AG04449 (cell line): ENCODE measurements around the gene BCR.

ENCODE experiments used
- CTCF ChIA-PET: fragments of 350-600 bp; formaldehyde crosslinking; extraction: SDS; loops from one replicate; lab custom pipeline; 2021; ENCODE audit warnings: antibody characterized with exemption; lab: Yijun Ruan, JAX
- POLR2A ChIA-PET: fragments of 400-600, 350-600 bp; formaldehyde crosslinking; extraction: SDS; loops from one replicate; lab custom pipeline; 2020; ENCODE audit warnings: antibody characterized with exemption, inconsistent platforms; lab: Yijun Ruan, JAX
- DNase-seq: peaks from one replicate; pipeline ENCODE4 v3.0.0-alpha.2; 2010; ENCODE audit warnings: low read depth, low spot score
- H3K4me3 ChIP-seq: 2 replicates; pipeline ENCODE4 v1.5.1; 2011; ENCODE audit warnings: low read depth, mild to moderate bottlenecking, control low read depth, low read length
- TF ChIP-seq, protein P1 (sequence below): IDR thresholded peaks from one replicate; pipeline ENCODE4 v1.5.1; 2011; ENCODE audit warnings: mild to moderate bottlenecking, moderate library complexity, low read length, control low read depth, inconsistent platforms; ENCODE audit not compliant: insufficient read depth; ENCODE audit errors: missing control alignments

The BCR gene

DNA sequence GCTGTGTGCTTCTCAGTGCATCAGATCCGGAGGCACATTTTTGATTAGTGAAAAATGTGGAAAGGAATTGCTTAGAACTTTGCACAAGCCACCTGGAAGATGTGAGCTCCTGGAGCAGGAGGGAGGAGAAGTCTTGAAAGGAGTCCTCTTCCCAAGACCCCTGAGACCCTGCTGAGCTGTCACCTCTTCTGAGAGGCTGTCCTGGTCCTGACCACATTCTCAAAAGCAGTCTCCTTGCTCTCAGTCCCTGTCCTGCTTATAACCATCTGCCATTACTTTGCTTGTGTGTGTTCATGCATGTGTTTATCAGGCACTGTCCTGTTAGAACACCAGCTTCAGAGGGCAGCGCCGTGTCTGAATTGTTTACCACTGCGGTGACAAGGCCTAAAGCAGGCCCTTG lies 86.5 kb downstream of the BCR start:
- TF ChIP-seq, protein P1, sequence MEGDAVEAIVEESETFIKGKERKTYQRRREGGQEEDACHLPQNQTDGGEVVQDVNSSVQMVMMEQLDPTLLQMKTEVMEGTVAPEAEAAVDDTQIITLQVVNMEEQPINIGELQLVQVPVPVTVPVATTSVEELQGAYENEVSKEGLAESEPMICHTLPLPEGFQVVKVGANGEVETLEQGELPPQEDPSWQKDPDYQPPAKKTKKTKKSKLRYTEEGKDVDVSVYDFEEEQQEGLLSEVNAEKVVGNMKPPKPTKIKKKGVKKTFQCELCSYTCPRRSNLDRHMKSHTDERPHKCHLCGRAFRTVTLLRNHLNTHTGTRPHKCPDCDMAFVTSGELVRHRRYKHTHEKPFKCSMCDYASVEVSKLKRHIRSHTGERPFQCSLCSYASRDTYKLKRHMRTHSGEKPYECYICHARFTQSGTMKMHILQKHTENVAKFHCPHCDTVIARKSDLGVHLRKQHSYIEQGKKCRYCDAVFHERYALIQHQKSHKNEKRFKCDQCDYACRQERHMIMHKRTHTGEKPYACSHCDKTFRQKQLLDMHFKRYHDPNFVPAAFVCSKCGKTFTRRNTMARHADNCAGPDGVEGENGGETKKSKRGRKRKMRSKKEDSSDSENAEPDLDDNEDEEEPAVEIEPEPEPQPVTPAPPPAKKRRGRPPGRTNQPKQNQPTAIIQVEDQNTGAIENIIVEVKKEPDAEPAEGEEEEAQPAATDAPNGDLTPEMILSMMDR = no peak
- DNase-seq = no peak
- POLR2A ChIA-PET = no interaction called here
- CTCF ChIA-PET = interaction anchor here (1.6 to 6.0 kb wide), 3 partner anchors 15 to 92 kb away, joined by 4 to 31 read pairs (median 5); no protein-coding TSS in a partner anchor
- no peak overlapping the region for H3K4me3 ChIP-seq

DNA sequence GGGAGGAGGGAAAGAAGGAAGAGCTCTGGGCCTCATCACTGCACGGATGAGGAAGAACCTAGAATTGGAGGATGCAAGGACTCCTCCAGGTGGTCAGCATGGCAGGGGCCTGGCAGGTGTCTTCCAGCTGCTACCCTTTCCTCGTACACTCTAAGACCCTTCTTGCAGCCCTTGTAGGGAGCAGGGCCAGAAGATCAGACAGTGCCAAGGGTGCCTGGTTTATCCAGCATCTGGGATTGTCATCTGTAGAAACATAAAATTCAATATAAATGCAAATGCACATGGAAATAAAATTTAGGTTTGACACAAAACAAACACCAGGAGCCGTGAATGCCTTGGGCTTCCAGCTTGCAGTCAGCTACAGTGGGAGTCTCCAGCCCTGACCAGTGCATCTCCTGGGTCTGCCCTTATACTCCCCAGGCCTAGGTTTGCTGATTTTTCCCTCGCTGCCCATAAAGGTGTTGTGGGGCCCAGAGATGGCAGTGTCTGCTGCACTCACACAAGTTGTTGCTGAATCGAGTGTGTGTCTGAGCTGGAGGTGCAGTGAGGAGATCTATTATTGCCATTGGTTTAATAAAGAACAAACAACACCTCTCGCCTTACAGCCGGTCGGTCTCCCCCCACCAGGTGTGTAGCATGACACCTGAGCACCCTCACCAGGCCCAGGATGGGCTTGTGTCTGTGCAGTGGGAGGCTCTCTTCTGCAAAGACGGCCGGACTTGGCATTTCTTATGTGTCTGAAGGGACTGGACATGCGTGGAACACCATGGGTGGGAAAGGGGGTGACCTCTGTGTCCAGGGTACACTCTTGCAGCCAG lies 87.1 kb downstream of the BCR start:
- ChIA-PET POLR2A (no interaction called here), CTCF (interaction anchor here (1.1 to 6.0 kb wide), 4 partner anchors 15 to 93 kb away, joined by 3 to 31 read pairs (median 4); no protein-coding TSS in a partner anchor)
- TF ChIP-seq, protein P1 = no peak
- no peak for DNase-seq
- no peak overlapping the region for H3K4me3 ChIP-seq

DNA sequence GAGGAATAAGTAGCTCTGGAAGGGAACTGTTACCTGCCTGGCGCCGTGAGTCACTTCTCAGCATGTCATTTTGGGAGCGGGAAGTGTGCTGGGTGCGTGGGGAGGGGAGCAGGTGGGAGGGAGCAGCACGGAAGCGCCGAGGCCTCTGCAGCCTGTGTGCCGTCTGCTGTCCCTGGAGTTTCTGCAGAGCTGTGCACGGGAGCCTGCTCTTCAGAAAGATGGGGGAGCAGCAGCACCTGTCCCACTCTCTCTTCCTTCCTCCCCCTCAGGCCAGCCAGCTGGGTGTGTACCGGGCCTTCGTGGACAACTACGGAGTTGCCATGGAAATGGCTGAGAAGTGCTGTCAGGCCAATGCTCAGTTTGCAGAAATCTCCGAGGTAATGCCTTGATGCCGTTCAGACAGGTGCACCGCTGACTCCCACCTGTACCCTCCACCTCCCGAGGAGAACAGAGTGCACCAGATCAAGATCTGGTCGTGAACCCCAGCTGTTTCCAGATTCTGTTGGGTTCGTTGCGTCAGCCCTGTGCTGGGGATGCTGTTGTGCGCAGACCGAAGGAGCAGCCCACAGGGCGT lies 87.9 kb downstream of the BCR start:
- no peak overlapping the region for H3K4me3 ChIP-seq
- ChIA-PET CTCF (interaction anchor here (1.1 to 6.0 kb wide), 5 partner anchors 14 to 94 kb away, joined by 3 to 31 read pairs (median 4); no protein-coding TSS in a partner anchor), POLR2A (no interaction called here)
- TF ChIP-seq, protein P1 = no peak
- no peak for DNase-seq

DNA sequence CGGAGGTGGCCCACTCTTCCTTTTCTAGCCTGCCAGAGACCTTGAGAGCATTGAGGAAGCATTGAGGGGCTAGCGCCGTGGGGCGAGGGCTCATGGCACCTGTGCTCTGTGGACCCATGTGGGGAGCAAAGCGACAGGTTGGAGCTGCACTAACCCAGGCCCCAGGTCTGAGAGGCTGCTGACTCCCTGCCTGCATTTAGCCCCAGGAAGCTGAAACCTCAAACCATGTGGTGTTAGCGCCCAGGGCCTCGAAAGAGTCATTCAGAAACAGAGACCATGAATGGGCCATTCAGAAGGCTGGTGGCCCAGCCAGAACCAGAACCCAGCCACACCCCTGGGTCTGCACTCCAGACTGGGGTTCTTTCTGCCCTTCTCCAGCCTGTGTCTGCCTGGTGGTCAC lies 88.6 kb downstream of the BCR start:
- ChIA-PET POLR2A (no interaction called here), CTCF (interaction anchor here (1.3 to 34.4 kb wide), 3 partner anchors 13 to 90 kb away, joined by 3 to 953 read pairs (median 31); partner anchors contain the start of gene BCR)
- H3K4me3 ChIP-seq = no peak overlapping the region
- TF ChIP-seq, protein P1 = no peak
- DNase-seq = no peak

DNA sequence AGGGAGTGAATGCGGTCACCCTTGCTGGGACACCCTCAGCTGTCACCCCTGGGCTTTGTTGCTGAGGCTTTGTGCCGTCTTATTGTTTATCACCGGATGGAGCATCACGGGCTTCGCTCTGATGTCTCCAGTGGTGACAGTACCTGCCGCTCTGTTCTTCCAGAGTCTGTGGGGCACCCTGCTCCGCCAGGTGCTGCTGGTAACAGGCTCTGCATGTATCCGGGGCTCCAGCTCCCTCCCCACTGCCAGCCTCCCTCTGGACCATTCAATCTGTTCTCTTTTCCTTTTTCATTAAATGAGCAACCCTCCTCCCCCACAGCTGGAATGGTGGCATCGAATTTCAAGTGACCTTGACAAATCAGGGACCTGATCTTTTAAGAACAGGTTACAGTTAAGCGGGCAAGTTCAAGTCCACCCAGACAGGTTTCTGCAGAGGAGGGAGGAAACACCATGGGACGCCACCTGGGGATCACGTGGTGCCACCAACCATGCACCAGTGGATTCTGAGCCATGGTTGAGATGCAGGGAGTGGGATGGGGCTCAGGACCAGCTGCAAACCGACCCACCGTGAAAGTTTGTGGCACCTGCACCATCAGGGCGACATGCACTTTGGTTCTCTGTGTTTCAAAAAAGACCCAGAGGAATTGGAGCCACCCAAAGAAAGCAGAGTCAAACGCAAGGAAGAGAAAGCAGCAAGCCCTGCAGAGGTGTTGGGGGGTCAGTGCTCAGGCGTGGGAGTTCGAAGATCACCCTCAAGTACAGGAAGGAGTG lies 89.3 kb downstream of the BCR start:
- no peak overlapping the region for H3K4me3 ChIP-seq
- TF ChIP-seq, protein P1 = no peak
- ChIA-PET CTCF (interaction anchor here (1.2 to 34.4 kb wide), 7 partner anchors 13 to 310 kb away, joined by 3 to 953 read pairs (median 6); partner anchors contain the start of gene BCR), POLR2A (no interaction called here)
- no peak for DNase-seq
